MM.1S (cell line): Measurements from ENCODE around the gene MRPL38.
A peak's percentile ranks its signal among the peaks of the same experiment; 100 is the strongest.

Experiments
- DNase-seq: peaks from one replicate; pipeline ENCODE4 v3.0.0-alpha.2; 2015
- H2AFZ ChIP-seq: fragments of 300-600 bp; sonication (generic); 2 replicates; pipeline ENCODE4 v1.6.0; 2016; ENCODE audit warnings: antibody characterized with exemption, low read length
- H3F3A ChIP-seq: fragments of 300-600 bp; sonication (generic); 2 replicates; pipeline ENCODE4 v1.6.1; 2016; ENCODE audit warnings: mild to moderate bottlenecking, antibody characterized with exemption, low read length, moderate library complexity, mixed read lengths; ENCODE audit not compliant: insufficient read depth
- H3K27ac ChIP-seq: fragments of 300-600 bp; sonication (generic); 2 replicates; pipeline ENCODE4 v1.5.1; 2016; ENCODE audit warnings: mild to moderate bottlenecking, low read length
- H3K27me3 ChIP-seq: fragments of 300-600 bp; sonication (generic); replicated peaks from 2 replicates; pipeline ENCODE4 v1.6.0; 2016; ENCODE audit warnings: low read length; ENCODE audit not compliant: insufficient read depth
- H3K36me3 ChIP-seq: fragments of 300-600 bp; sonication (generic); replicated peaks from 2 replicates; pipeline ENCODE4 v1.6.1; 2016; ENCODE audit warnings: mild to moderate bottlenecking, low read length, mixed read lengths; ENCODE audit not compliant: insufficient read depth
- H3K4me1 ChIP-seq: fragments of 300-600 bp; sonication (generic); 2 replicates; pipeline ENCODE4 v1.6.1; 2016; ENCODE audit warnings: low read length, mixed read lengths
- H3K4me2 ChIP-seq: fragments of 300-600 bp; sonication (generic); 2 replicates; pipeline ENCODE4 v1.6.0; 2016; ENCODE audit warnings: low read depth, low read length
- H3K4me3 ChIP-seq: fragments of 300-600 bp; sonication (generic); 2 replicates; pipeline ENCODE4 v1.5.1; 2016; ENCODE audit warnings: low read length, mixed read lengths
- H3K79me2 ChIP-seq: fragments of 300-600 bp; sonication (generic); 2 replicates; pipeline ENCODE4 v1.6.1; 2016; ENCODE audit warnings: mixed run types, low read length, mixed read lengths
- H3K9ac ChIP-seq: fragments of 300-600 bp; sonication (generic); 2 replicates; pipeline ENCODE4 v1.6.1; 2016; ENCODE audit warnings: low read length, mixed read lengths
- H3K9me2 ChIP-seq: fragments of 300-600 bp; sonication (generic); replicated peaks from 2 replicates; pipeline ENCODE4 v1.6.1; 2016; ENCODE audit warnings: mild to moderate bottlenecking, low read length, mixed read lengths; ENCODE audit not compliant: insufficient read depth
- H3K9me3 ChIP-seq: fragments of 300-600 bp; sonication (generic); replicated peaks from 2 replicates; pipeline ENCODE4 v1.6.1; 2016; ENCODE audit warnings: mild to moderate bottlenecking, low read length, mixed read lengths; ENCODE audit not compliant: insufficient read depth
- H4K20me1 ChIP-seq: fragments of 300-600 bp; sonication (generic); 2 replicates; pipeline ENCODE4 v1.6.1; 2016; ENCODE audit warnings: mild to moderate bottlenecking, low read length, moderate library complexity, mixed read lengths; ENCODE audit not compliant: insufficient read depth
- EZH2 ChIP-seq: fragments of 300-600 bp; sonication (generic); optimal IDR thresholded peaks from 2 replicates; pipeline ENCODE3; 2017; ENCODE audit warnings: low read depth, mild to moderate bottlenecking, antibody characterized with exemption, low read length, mixed read lengths
- EZH2phosphoT487 ChIP-seq: fragments of 300-600 bp; sonication (generic); IDR thresholded peaks from 2 replicates; pipeline ENCODE4 v1.6.1; 2018; ENCODE audit warnings: antibody characterized with exemption, low read length
- TF ChIP-seq, protein P1 (sequence below): fragments of 300-600 bp; sonication (generic); IDR thresholded peaks from 2 replicates; pipeline ENCODE4 v1.5.1; 2016; ENCODE audit warnings: antibody characterized with exemption, low read length, mixed read lengths

The MRPL38 gene

DNA sequence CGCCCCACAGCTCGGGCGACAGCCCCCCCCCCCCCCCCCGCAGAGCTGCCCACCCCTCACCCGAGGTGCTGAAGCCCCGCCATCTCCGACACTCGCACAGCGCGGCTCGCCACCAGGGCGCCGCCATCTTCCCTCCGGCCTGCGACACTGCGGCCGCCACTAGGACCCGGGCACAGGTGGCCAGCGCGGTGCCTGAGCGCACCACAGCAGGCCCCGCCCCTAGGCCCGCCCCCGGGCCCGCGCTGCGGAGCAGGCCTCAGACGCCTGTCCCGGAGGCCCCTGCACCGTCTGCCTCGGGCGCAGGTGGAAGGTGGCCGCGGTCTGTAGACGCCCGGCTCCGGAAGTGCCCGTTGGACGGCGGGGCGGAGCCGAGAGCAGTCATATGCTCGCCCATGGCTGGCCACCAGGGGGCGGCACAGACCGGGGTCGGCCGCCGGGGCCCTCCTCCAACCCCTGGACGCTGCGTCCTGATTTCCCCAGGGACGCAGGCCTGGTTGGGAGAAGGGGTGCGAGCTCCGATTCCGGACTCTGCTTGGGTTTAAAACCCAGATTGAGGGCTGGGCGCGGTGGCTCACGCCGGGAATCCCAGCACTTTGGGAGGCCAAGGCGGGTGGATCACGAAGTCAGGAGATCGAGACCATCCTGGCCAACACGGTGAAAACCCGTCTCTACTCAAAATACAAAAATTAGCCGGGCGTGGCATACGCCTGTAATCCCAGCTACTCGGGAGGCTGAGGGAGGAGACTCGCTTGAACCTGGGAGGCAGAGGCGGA lies at the start of gene MRPL38:
Gene MRPL38 (minus strand): TSS at position 136 of the 773 bp plus-strand sequence. CDS start 9 bp downstream, at position 127.
- H4K20me1 ChIP-seq = no peaks in the 10 kb centered on the region

DNA sequence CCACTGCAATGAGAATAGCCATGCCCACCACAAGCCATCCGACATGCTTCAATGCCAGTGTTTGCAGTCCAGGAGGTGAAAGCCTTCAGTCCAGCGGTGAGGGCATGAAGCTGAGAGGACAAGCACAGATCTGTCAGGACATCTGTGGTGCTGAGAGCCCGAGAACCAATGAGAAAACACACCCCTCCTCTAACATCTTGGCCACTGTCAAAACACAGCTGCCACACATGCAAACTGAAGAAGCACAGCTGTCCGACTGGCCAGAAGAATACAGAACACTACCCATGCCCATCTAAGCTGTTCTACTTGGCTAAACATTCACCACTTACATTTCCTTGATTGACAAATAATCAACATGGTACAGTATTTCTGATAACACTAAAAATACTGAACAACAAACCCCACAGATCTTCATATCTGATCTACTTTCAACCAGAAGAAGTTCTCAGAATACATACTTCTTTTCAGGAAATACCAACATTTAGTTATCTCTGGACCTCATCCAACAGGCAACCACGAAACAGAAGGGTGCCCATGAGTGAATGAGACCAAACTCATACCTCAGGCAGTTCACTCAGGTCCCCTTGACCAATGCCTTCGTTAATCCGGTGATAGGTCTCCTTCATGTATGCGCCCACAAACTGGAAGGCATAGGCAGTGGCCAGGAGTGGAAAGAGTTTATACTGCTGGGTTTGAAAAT lies 46.3 kb upstream of the MRPL38 start:
- H3K27me3 ChIP-seq = no peaks in the 10 kb centered on the region
- no peaks in the 10 kb centered on the region for H3K4me1 ChIP-seq
- H4K20me1 ChIP-seq = no peaks in the 10 kb centered on the region
- no peaks in the 10 kb centered on the region for H3K36me3 ChIP-seq
- H2AFZ ChIP-seq = no peak overlapping the region
- no peaks in the 10 kb centered on the region for H3K9me3 ChIP-seq
- no peak overlapping the region for H3K4me2 ChIP-seq
- no peaks in the 10 kb centered on the region for H3F3A ChIP-seq
- no peaks in the 10 kb centered on the region for H3K79me2 ChIP-seq
- no peak overlapping the region for H3K4me3 ChIP-seq
- H3K27ac ChIP-seq = no peak overlapping the region
- no peak for TF ChIP-seq EZH2
- no peaks in the 10 kb centered on the region for H3K9me2 ChIP-seq
- DNase-seq = no peak
- no peak overlapping the region for H3K9ac ChIP-seq

More for the DNA sequence above, at the start of gene MRPL38:
- H3K27me3 ChIP-seq = no peaks in the 10 kb centered on the region
- peak within 1 kb of the TSS; percentile 60; the same call in 1 of the 2 replicates for H3K27ac ChIP-seq
- peak; percentile 98 for DNase-seq
- H3K4me1 ChIP-seq = peaks cover 4% of the 10 kb centered on the region; the same call in 1 of the 2 replicates
- H3K36me3 ChIP-seq = no peaks in the 10 kb centered on the region
- peak within 1 kb of the TSS; percentile 79 for H3K4me2 ChIP-seq
- peaks cover 11% of the 10 kb centered on the region for H3F3A ChIP-seq
- no peaks in the 10 kb centered on the region for H3K9me2 ChIP-seq
- peak within 1 kb of the TSS; percentile 87 for H3K9ac ChIP-seq
- TF ChIP-seq EZH2 (no peak), EZH2phosphoT487 (no peak)
- TF ChIP-seq, protein P1, sequence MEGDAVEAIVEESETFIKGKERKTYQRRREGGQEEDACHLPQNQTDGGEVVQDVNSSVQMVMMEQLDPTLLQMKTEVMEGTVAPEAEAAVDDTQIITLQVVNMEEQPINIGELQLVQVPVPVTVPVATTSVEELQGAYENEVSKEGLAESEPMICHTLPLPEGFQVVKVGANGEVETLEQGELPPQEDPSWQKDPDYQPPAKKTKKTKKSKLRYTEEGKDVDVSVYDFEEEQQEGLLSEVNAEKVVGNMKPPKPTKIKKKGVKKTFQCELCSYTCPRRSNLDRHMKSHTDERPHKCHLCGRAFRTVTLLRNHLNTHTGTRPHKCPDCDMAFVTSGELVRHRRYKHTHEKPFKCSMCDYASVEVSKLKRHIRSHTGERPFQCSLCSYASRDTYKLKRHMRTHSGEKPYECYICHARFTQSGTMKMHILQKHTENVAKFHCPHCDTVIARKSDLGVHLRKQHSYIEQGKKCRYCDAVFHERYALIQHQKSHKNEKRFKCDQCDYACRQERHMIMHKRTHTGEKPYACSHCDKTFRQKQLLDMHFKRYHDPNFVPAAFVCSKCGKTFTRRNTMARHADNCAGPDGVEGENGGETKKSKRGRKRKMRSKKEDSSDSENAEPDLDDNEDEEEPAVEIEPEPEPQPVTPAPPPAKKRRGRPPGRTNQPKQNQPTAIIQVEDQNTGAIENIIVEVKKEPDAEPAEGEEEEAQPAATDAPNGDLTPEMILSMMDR = peak; percentile 83
- peak within 1 kb of the TSS; percentile 95 for H2AFZ ChIP-seq
- H3K79me2 ChIP-seq = peaks cover 30% of the 10 kb centered on the region
- no peaks in the 10 kb centered on the region for H3K9me3 ChIP-seq
- peak within 1 kb of the TSS; percentile 91 for H3K4me3 ChIP-seq

DNA sequence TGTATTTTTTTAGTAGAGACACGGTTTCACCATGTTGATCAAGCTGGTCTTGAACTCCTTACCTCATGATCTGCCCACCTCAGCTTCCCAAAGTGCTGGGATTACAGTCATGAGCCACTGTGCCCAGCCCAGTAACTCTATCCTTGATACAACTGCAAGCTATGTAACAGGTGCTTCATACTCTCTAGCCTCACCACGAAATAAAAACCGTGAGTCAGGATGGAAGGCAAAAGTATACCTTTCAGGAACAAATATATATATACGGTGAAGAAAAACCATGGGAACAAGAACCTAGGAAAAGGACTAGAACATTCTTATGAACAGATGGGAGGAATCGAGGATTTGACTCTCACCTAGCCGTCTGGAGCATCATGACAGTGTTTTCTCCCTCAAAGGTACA lies 45.7 kb upstream of the MRPL38 start:
- no peaks in the 10 kb centered on the region for H3K36me3 ChIP-seq
- no peak overlapping the region for H3K27ac ChIP-seq
- H2AFZ ChIP-seq = no peak overlapping the region
- H3K79me2 ChIP-seq = no peaks in the 10 kb centered on the region
- H3K4me3 ChIP-seq = no peak overlapping the region
- H3K9me3 ChIP-seq = no peaks in the 10 kb centered on the region
- TF ChIP-seq EZH2 (no peak), EZH2phosphoT487 (no peak)
- TF ChIP-seq, protein P1 = no peak
- no peaks in the 10 kb centered on the region for H3F3A ChIP-seq
- H3K9ac ChIP-seq = no peak overlapping the region
- H3K9me2 ChIP-seq = no peaks in the 10 kb centered on the region
- DNase-seq = no peak
- H4K20me1 ChIP-seq = no peaks in the 10 kb centered on the region
- H3K4me2 ChIP-seq = no peak overlapping the region
- H3K27me3 ChIP-seq = no peaks in the 10 kb centered on the region
- no peaks in the 10 kb centered on the region for H3K4me1 ChIP-seq
